IMR-90 (cell line): ENCODE results near the gene SRGAP3.

Source experiments
- CEBPB ChIP-seq: IDR thresholded peaks from 2 replicates; pipeline ENCODE4 v1.6.1; 2012; ENCODE audit warnings: low read depth, low read length, improper control_type of control experiment
- FOS ChIP-seq: fragments of 150-350 bp; IDR thresholded peaks from 2 replicates; pipeline ENCODE4 v1.6.1; 2016; ENCODE audit warnings: low read depth, low read length
- MXI1 ChIP-seq: IDR thresholded peaks from 2 replicates; pipeline ENCODE4 v1.6.1; 2012; ENCODE audit warnings: low read depth, mild to moderate bottlenecking, low read length, moderate library complexity, borderline replicate concordance
- POLR2A ChIP-seq: IDR thresholded peaks from 2 replicates; pipeline ENCODE4 v1.6.1; 2012; ENCODE audit warnings: mild to moderate bottlenecking, low read depth, low read length
- RAD21 ChIP-seq: IDR thresholded peaks from 2 replicates; pipeline ENCODE4 v1.6.1; 2012; ENCODE audit warnings: low read length, improper control_type of control experiment
- RCOR1 ChIP-seq: IDR thresholded peaks from 2 replicates; pipeline ENCODE4 v1.6.1; 2012; ENCODE audit warnings: mild to moderate bottlenecking, low read length, improper control_type of control experiment; ENCODE audit not compliant: insufficient replicate concordance
- RFX5 ChIP-seq: IDR thresholded peaks from 2 replicates; pipeline ENCODE4 v1.8.0; 2012; ENCODE audit warnings: low read depth, mild to moderate bottlenecking, low read length, moderate library complexity
- SMC3 ChIP-seq: fragments of 150-350 bp; IDR thresholded peaks from 2 replicates; pipeline ENCODE4 v1.6.1; 2016; ENCODE audit warnings: low read depth, mild to moderate bottlenecking, antibody characterized with exemption, low read length, moderate library complexity
- TF ChIP-seq, protein P1 (sequence below): conservative IDR thresholded peaks from 2 replicates; pipeline ENCODE4 v1.5.1; 2012; ENCODE audit warnings: mild to moderate bottlenecking, low read depth, low read length, improper control_type of control experiment
- TF ChIP-seq, protein P2 (sequence below): fragments of 150-350 bp; IDR thresholded peaks from 2 replicates; pipeline ENCODE4 v1.6.1; 2017; ENCODE audit warnings: mild to moderate bottlenecking, antibody characterized with exemption, low read length, low read depth

DNA sequence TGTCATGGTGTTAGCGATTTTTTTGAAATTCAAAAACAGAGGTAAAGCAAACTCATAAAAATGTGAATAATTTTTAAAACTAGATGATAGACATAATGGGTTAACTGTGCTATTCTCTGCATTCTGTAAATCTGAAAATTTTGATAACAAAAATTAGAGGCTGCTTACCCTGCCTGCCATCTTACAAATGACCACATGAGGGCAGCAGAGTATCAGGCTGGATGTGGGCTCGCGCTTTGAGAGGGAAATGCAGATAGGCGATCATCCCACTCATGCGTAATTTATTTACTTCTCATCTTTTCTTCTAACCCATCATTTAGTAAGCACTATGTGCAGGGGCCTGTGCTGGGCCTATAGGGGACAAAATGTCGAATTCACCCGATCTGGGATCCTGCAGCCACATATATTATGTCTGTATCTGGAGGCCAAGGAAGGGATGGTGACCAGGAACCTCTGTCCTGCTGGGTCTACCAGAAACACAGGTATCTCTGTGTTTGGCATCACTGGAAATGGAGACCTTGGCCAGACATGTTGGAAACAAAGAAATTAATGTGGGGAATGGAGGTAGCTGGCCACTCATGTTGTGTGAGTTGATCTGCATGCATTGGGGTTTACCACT is 278.4 kb downstream of the SRGAP3 start:
- TF ChIP-seq RAD21 (peak; percentile 97), POLR2A (no peak), FOS (no peak), SMC3 (peak; percentile 93), RCOR1 (no peak), RFX5 (no peak), CEBPB (no peak), MXI1 (no peak)
- TF ChIP-seq, protein P1, sequence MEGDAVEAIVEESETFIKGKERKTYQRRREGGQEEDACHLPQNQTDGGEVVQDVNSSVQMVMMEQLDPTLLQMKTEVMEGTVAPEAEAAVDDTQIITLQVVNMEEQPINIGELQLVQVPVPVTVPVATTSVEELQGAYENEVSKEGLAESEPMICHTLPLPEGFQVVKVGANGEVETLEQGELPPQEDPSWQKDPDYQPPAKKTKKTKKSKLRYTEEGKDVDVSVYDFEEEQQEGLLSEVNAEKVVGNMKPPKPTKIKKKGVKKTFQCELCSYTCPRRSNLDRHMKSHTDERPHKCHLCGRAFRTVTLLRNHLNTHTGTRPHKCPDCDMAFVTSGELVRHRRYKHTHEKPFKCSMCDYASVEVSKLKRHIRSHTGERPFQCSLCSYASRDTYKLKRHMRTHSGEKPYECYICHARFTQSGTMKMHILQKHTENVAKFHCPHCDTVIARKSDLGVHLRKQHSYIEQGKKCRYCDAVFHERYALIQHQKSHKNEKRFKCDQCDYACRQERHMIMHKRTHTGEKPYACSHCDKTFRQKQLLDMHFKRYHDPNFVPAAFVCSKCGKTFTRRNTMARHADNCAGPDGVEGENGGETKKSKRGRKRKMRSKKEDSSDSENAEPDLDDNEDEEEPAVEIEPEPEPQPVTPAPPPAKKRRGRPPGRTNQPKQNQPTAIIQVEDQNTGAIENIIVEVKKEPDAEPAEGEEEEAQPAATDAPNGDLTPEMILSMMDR: peak; percentile 97
- TF ChIP-seq, protein P2, sequence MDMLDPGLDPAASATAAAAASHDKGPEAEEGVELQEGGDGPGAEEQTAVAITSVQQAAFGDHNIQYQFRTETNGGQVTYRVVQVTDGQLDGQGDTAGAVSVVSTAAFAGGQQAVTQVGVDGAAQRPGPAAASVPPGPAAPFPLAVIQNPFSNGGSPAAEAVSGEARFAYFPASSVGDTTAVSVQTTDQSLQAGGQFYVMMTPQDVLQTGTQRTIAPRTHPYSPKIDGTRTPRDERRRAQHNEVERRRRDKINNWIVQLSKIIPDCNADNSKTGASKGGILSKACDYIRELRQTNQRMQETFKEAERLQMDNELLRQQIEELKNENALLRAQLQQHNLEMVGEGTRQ: no peak
